ENCODE measurements around the gene ELOA. TPM values are rescaled to one million over a fixed set of nuclear protein-coding genes. Genes with fewer than 3 reads are reported as not detected.
A peak's percentile ranks its signal among the peaks of the same experiment; 100 is the strongest.
"Not testable (repeated sequence)": the region's sequence is repeated elsewhere in the genome, so short reads cannot be mapped to it uniquely, and the experiment has no call there.

ELOA gene
- total RNA-seq, 1 donor from 2014 or later, result 25.5 TPM

GRCh38 chr1:23732363-23733224 lies 10.7 kb upstream of the ELOA start:
- intact Hi-C loops (cut with DNase I), result no loop called here
- Histone ChIP-seq H3K27me3 (no peaks in the 10 kb centered on the region), H3K27ac (no peak overlapping the region), H3K9me3 (no peaks in the 10 kb centered on the region), H3K4me3 (no peak overlapping the region), H3K4me1 (peaks cover under 1% of the 10 kb centered on the region), H3K36me3 (no peaks in the 10 kb centered on the region)
- no peak for TF ChIP-seq POLR2AphosphoS5 (IDR thresholded peaks at IDR 0.05; ENCODE audit: insufficient read depth in 1 of 2, low read depth in 1 of 2)
- TF ChIP-seq, protein P1, sequence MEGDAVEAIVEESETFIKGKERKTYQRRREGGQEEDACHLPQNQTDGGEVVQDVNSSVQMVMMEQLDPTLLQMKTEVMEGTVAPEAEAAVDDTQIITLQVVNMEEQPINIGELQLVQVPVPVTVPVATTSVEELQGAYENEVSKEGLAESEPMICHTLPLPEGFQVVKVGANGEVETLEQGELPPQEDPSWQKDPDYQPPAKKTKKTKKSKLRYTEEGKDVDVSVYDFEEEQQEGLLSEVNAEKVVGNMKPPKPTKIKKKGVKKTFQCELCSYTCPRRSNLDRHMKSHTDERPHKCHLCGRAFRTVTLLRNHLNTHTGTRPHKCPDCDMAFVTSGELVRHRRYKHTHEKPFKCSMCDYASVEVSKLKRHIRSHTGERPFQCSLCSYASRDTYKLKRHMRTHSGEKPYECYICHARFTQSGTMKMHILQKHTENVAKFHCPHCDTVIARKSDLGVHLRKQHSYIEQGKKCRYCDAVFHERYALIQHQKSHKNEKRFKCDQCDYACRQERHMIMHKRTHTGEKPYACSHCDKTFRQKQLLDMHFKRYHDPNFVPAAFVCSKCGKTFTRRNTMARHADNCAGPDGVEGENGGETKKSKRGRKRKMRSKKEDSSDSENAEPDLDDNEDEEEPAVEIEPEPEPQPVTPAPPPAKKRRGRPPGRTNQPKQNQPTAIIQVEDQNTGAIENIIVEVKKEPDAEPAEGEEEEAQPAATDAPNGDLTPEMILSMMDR (IDR thresholded peaks at IDR 0.05), result no peak
- TF ChIP-seq POLR2A (IDR thresholded peaks at IDR 0.05), result no peak
- no peak for DNase-seq (ENCODE audit: extremely low spot score in 2 of 2)

DNA sequence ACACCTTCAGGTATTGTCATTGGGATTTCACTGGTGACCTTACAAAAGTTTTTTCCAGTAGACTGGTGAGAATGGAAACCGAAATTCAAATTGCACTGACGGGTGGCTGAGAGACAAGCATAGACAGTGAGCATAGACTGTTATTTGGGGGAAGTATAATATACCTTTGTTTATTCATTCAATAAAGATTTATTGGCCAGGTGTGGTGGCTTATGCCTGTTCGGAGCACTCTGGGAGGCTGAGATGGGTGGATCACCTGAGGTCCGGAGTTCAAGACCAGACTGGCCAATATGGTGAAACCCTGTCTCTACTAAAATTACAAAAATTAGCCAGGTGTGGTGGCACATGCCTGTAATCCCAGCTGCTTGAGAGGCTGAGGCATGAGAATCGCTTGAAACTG lies 10.0 kb upstream of the ELOA start:
- H3K27ac ChIP-seq; H3K36me3 ChIP-seq; intact Hi-C loops (cut with DNase I); H3K4me1 ChIP-seq; H3K27me3 ChIP-seq; DNase-seq (ENCODE audit: extremely low spot score in 2 of 2); H3K4me3 ChIP-seq; H3K9me3 ChIP-seq: not testable (repeated sequence)

- Histone ChIP-seq H3K4me3 (no peak overlapping the region), H3K9me3 (no peaks in the 10 kb centered on the region), H3K4me1 (no peaks in the 10 kb centered on the region), H3K27me3 (no peaks in the 10 kb centered on the region), H3K36me3 (no peaks in the 10 kb centered on the region), H3K27ac (no peak overlapping the region)
- TF ChIP-seq POLR2A (IDR thresholded peaks at IDR 0.05) (no peak), POLR2AphosphoS5 (IDR thresholded peaks at IDR 0.05; ENCODE audit: insufficient read depth in 1 of 2, low read depth in 1 of 2) (no peak)
- TF ChIP-seq, protein P1 (IDR thresholded peaks at IDR 0.05), result no peak
- no peak for DNase-seq (ENCODE audit: extremely low spot score in 2 of 2)
- intact Hi-C loops (cut with DNase I), result no loop called here
These were observed 6.7 kb upstream of the ELOA start for GRCh38 chr1:23736437-23737134.

GRCh38 chr1:23741609-23742008 lies 1.7 kb upstream of the ELOA start:
- intact Hi-C loops (cut with DNase I), result no loop called here
- Histone ChIP-seq H3K36me3 (no peaks in the 10 kb centered on the region), H3K4me1 (peaks cover 25% of the 10 kb centered on the region), H3K27ac (no peak overlapping the region), H3K27me3 (no peaks in the 10 kb centered on the region), H3K9me3 (no peaks in the 10 kb centered on the region), H3K4me3 (no peak overlapping the region)
- DNase-seq (ENCODE audit: extremely low spot score in 2 of 2), result no peak
- TF ChIP-seq POLR2AphosphoS5 (IDR thresholded peaks at IDR 0.05; ENCODE audit: insufficient read depth in 1 of 2, low read depth in 1 of 2) (no peak), POLR2A (IDR thresholded peaks at IDR 0.05) (no peak)
- TF ChIP-seq, protein P1 (IDR thresholded peaks at IDR 0.05), result no peak

DNA sequence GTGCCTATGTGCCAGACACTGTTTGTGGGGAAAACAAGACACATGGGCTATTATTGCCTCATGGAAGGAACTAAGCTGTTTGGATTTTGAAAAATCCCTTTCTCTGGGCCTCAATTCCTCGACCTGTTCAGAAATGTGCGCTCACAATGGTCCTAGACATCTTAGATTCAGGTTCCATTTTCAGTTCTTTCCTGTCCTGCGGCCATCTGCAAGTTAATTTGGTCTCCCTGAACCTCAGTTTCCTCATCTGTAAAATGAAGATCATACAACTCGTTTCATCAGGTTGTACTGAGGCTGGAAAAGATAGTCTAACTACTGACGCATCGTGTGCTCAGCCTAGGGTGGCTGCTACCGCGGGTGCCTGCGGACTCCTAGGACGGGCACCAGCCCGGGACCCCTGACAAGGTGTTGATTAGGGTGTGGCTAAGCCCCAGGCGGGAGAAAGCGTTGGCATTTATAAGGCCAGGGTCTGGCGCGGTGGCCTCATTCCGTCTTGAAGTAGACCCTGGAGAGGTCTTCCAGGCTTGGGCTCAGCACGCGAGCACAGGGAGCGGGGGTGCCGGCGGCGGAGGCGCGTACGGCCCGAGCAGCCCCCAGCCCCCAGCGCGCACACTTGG lies 493 bp upstream of the ELOA start:
- Histone ChIP-seq H3K36me3 (no peaks in the 10 kb centered on the region), H3K27ac (peak overlapping the region; percentile 91), H3K27me3 (no peaks in the 10 kb centered on the region), H3K9me3 (no peaks in the 10 kb centered on the region), H3K4me3 (peak overlapping the region; percentile 65 to 93), H3K4me1 (peaks cover 29% of the 10 kb centered on the region)
- intact Hi-C loops (cut with DNase I), result no loop called here
- no peak for TF ChIP-seq POLR2A (IDR thresholded peaks at IDR 0.05)
- TF ChIP-seq POLR2AphosphoS5 (IDR thresholded peaks at IDR 0.05; ENCODE audit: insufficient read depth in 1 of 2, low read depth in 1 of 2), result no peak
- TF ChIP-seq, protein P1 (IDR thresholded peaks at IDR 0.05), result no peak
- DNase-seq (ENCODE audit: extremely low spot score in 2 of 2), result no peak

Measured in vagina (tissue), 2 donors.